Measurements from ENCODE around the gene CTSW.
"Not testable (repeated sequence)": the region's sequence is repeated elsewhere in the genome, so short reads cannot be mapped to it uniquely, and the experiment has no call there.

Gene CTSW

GRCh38 chr11:65879617-65880016 is at the start of gene CTSW:
Gene CTSW (plus strand): TSS chr11:65879837. CDS start chr11:65879855, 18 bp downstream.
- DNase-seq: peak in 1 of 2 donors; percentile 35

GRCh38 chr11:65832231-65832630 is 47.4 kb upstream of the CTSW start:
- DNase-seq: not testable (repeated sequence)

GRCh38 chr11:65833297-65834030 is 46.2 kb upstream of the CTSW start, which contains the start of gene SNX32:
Gene SNX32 (plus strand): TSS chr11:65833963. CDS start chr11:65834066, 103 bp downstream.
- DNase-seq: peak; percentile 85 to 89

- DNase-seq: no peak
These were observed 45.4 kb upstream of the CTSW start for GRCh38 chr11:65834202-65834601.

- DNase-seq: no peak
These were observed 37.5 kb upstream of the CTSW start for GRCh38 chr11:65842144-65842543.

GRCh38 chr11:65843811-65844210 is 35.8 kb upstream of the CTSW start:
- no peak for DNase-seq

- DNase-seq: no peak
These were observed 35.3 kb upstream of the CTSW start for GRCh38 chr11:65844231-65844872.

- DNase-seq: no peak
These were observed 31.9 kb upstream of the CTSW start for GRCh38 chr11:65847746-65848145.

- not testable (repeated sequence) for DNase-seq
These were observed 30.9 kb upstream of the CTSW start for GRCh38 chr11:65848693-65849092.

- no peak for DNase-seq
These were observed 30.3 kb upstream of the CTSW start for GRCh38 chr11:65849366-65849765.

- DNase-seq: no peak
These were observed 29.8 kb upstream of the CTSW start for GRCh38 chr11:65849771-65850216.

- DNase-seq: no peak
These were observed 29.2 kb upstream of the CTSW start for GRCh38 chr11:65850217-65851082.

GRCh38 chr11:65851083-65851579 is 28.5 kb upstream of the CTSW start:
- DNase-seq: no peak

GRCh38 chr11:65851811-65852507 is 27.7 kb upstream of the CTSW start:
- no peak for DNase-seq

GRCh38 chr11:65852508-65853245 is 27.0 kb upstream of the CTSW start:
- no peak for DNase-seq

- DNase-seq: no peak
These were observed 26.2 kb upstream of the CTSW start for GRCh38 chr11:65853246-65853979.

- no peak for DNase-seq
These were observed 25.5 kb upstream of the CTSW start for GRCh38 chr11:65854161-65854592.

GRCh38 chr11:65854852-65855837 is 24.5 kb upstream of the CTSW start:
- DNase-seq: no peak

GRCh38 chr11:65855927-65856363 is 23.7 kb upstream of the CTSW start:
- DNase-seq: no peak
